ENCODE results near the gene OR52L1. TPM values are rescaled to one million over a fixed set of nuclear protein-coding genes. Genes with fewer than 3 reads are reported as not detected.

OR52L1 gene
- total RNA-seq, 1 experiment from 2014 or later, result not detected

DNA sequence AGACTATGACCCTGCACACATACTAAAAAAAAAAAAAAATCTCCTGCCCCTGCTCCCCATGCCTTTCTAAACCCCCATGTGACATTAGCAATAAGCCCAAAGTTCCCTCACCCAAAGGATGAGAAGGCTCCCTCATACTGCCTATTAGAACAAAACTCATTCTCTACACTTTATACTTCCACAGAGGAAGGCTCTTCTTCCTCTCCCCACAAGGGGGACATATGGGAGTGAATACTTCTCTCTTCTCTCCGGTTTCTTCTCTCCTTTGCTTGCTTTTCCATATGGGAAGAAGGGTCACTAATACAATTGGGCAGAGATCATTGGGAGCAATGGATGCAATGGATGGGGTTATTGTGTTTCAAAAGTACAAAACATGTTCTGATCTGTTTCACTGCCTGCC, 3.3 kb downstream of the OR52L1 start:
- in situ Hi-C loops (cut with HindIII; ENCODE audit: low pct_unique_long_range_greater_than_20kb, low sequenced_read_pairs) (no loop called here), intact Hi-C loops (cut with micrococcal nuclease; ENCODE audit: unreplicated experiment) (no loop called here)
- no peak for TF ChIP-seq POLR2AphosphoS5 (IDR thresholded peaks at IDR 0.05; ENCODE audit: low read depth, low read length)
- TF ChIP-seq, protein P1, sequence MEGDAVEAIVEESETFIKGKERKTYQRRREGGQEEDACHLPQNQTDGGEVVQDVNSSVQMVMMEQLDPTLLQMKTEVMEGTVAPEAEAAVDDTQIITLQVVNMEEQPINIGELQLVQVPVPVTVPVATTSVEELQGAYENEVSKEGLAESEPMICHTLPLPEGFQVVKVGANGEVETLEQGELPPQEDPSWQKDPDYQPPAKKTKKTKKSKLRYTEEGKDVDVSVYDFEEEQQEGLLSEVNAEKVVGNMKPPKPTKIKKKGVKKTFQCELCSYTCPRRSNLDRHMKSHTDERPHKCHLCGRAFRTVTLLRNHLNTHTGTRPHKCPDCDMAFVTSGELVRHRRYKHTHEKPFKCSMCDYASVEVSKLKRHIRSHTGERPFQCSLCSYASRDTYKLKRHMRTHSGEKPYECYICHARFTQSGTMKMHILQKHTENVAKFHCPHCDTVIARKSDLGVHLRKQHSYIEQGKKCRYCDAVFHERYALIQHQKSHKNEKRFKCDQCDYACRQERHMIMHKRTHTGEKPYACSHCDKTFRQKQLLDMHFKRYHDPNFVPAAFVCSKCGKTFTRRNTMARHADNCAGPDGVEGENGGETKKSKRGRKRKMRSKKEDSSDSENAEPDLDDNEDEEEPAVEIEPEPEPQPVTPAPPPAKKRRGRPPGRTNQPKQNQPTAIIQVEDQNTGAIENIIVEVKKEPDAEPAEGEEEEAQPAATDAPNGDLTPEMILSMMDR (IDR thresholded peaks at IDR 0.05), result peak; percentile 16; the same call in 1 of the 2 replicates
- no peaks in the 10 kb centered on the region for H3K4me1 ChIP-seq (ENCODE audit: control insufficient read depth, insufficient read depth, low read length)
- H3K9me3 ChIP-seq (ENCODE audit: control insufficient read depth, insufficient read depth, low read depth, low read length), result no peaks in the 10 kb centered on the region
- no peak overlapping the region for H3K4me3 ChIP-seq (ENCODE audit: low read depth in 2 of 2, low read length in 2 of 2)
- ATAC-seq (no peak), DNase-seq (ENCODE audit: low read depth, low spot score) (no peak)
- peaks cover 2% of the 10 kb centered on the region; the same call in 1 of the 2 replicates for H3K27me3 ChIP-seq (ENCODE audit: control insufficient read depth, insufficient read depth, low read length)
- ChIA-PET CTCF (no interaction called here), POLR2A (no interaction called here)
- no peak overlapping the region for H3K27ac ChIP-seq (ENCODE audit: low read length)
- H3K36me3 ChIP-seq (ENCODE audit: control insufficient read depth, insufficient read depth, low read length), result no peaks in the 10 kb centered on the region
- BruUV-seq (replicated peaks), result no TSS peak

DNA sequence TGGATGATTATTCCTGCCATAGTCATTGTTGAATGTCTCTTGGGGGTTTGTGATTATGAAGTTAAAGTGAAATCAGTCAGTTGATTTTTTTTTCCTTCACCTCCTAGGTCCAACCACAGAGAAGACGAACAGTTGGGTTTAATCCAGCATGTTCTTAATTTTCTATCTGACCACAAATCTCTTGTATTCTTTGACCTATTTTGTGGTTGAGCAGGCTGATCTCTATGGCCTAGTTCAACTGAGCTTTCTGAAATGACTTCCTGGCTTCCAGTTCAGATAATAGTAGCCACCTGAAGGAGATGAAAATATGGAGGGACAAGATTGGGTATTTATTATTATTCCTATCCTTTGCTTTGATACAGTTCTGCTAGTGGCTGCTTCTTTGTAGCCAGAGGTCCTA, 13.3 kb downstream of the OR52L1 start:
- DNase-seq (ENCODE audit: low read depth, low spot score), result no peak
- ChIA-PET POLR2A (no interaction called here), CTCF (no interaction called here)
- Histone ChIP-seq H3K9me3 (ENCODE audit: control insufficient read depth, insufficient read depth, low read depth, low read length) (no peaks in the 10 kb centered on the region), H3K4me1 (ENCODE audit: control insufficient read depth, insufficient read depth, low read length) (no peaks in the 10 kb centered on the region), H3K36me3 (ENCODE audit: control insufficient read depth, insufficient read depth, low read length) (no peaks in the 10 kb centered on the region), H3K4me3 (ENCODE audit: low read depth in 2 of 2, low read length in 2 of 2) (no peak overlapping the region), H3K27me3 (ENCODE audit: control insufficient read depth, insufficient read depth, low read length) (peaks cover 2% of the 10 kb centered on the region; the same call in 1 of the 2 replicates), H3K27ac (ENCODE audit: low read length) (no peak overlapping the region)
- intact Hi-C loops (cut with micrococcal nuclease; ENCODE audit: unreplicated experiment), result no loop called here
- BruUV-seq (replicated peaks), result no TSS peak
- TF ChIP-seq, protein P2, sequence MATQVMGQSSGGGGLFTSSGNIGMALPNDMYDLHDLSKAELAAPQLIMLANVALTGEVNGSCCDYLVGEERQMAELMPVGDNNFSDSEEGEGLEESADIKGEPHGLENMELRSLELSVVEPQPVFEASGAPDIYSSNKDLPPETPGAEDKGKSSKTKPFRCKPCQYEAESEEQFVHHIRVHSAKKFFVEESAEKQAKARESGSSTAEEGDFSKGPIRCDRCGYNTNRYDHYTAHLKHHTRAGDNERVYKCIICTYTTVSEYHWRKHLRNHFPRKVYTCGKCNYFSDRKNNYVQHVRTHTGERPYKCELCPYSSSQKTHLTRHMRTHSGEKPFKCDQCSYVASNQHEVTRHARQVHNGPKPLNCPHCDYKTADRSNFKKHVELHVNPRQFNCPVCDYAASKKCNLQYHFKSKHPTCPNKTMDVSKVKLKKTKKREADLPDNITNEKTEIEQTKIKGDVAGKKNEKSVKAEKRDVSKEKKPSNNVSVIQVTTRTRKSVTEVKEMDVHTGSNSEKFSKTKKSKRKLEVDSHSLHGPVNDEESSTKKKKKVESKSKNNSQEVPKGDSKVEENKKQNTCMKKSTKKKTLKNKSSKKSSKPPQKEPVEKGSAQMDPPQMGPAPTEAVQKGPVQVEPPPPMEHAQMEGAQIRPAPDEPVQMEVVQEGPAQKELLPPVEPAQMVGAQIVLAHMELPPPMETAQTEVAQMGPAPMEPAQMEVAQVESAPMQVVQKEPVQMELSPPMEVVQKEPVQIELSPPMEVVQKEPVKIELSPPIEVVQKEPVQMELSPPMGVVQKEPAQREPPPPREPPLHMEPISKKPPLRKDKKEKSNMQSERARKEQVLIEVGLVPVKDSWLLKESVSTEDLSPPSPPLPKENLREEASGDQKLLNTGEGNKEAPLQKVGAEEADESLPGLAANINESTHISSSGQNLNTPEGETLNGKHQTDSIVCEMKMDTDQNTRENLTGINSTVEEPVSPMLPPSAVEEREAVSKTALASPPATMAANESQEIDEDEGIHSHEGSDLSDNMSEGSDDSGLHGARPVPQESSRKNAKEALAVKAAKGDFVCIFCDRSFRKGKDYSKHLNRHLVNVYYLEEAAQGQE (IDR thresholded peaks at IDR 0.05; ENCODE audit: insufficient read depth in 1 of 2, low read depth in 2 of 2, low read length in 1 of 2), result no peak
- TF ChIP-seq TCF7L2 (IDR thresholded peaks at IDR 0.05; ENCODE audit: low read depth, low read length) (no peak), SIN3A (IDR thresholded peaks at IDR 0.05; ENCODE audit: borderline replicate concordance, insufficient read depth, low read depth, low read length) (no peak), POLR2AphosphoS5 (IDR thresholded peaks at IDR 0.05; ENCODE audit: low read depth, low read length) (no peak)
- TF ChIP-seq, protein P1 (IDR thresholded peaks at IDR 0.05), result no peak
- no peak for ATAC-seq
- in situ Hi-C loops (cut with HindIII; ENCODE audit: low pct_unique_long_range_greater_than_20kb, low sequenced_read_pairs), result no loop called here

All from Panc1 (cell line).